ENCODE results near the gene STXBP6.

Gene STXBP6

GRCh38 chr14:25050269-25051150 is 563 bp upstream of the STXBP6 start:
- no peak for DNase-seq

DNA sequence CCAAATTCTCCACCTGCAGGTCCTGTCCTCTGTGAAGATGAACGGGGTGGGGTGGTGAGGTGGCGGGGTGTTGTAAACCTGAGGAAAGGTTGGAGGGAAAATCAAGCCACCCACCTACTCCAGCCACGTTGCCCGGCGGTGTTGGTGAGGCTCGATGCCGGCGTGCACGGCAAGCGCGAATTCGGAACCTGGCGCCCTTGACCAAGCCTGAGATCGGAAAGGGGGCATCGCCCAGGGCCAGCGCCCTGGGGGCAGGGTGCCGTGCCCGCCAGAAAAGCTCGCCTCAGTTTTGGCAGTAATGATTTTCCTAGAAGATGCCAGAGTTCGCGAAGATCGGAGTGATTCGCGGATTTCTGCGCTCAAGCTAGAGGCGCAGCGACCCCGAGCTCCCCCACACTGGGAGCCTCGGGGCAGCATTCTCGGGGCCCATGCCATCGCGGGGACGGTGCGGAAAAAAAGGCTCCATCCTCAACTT is 817 bp downstream of the STXBP6 start:
- DNase-seq = no peak

DNA sequence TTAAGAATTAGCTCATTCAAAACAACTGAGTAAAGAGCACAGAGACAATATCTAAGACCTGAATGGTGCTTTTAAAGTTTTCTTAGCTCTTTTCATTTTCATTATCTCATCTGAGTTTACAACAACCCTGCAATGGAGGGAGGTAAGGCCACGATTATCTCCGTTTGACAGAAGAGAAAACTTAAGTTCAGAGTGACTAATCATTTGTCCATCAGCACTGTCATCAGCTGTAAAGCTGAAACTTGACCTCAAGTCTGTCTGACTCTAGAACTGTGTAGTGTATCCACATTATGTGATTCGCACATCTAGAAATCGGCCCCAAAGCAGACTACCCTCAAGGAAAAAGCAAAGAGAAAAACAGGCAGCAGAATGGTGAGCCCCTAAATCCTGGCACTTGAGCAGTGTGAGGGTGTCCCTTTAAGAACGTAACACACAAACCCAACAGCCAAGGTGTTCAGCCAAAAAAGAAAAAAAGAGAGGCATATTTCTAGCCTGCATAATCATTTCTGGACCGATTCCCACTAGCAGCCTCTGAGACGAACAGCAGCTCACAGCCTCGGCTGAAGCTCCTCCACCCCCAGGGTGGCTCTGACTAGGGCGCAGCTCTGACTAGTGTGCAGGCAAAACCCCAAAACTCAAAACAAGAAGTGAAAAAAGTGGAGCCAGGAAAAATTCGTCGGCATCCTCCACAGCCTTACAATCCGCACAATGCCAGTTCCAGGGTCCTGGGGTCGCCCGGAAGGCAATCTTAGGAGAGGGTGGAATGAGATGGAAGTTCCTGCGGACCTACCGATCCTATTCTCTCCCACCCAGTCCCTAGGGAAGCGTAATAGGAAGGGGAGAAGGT is 1.6 kb downstream of the STXBP6 start:
- no peak for DNase-seq

- no peak for DNase-seq
Observed at GRCh38 chr14:25046301-25046943, 3.5 kb downstream of the STXBP6 start.

GRCh38 chr14:25044106-25044698 is 5.7 kb downstream of the STXBP6 start:
- no peak for DNase-seq

- DNase-seq = no peak
Observed at GRCh38 chr14:25042362-25043299, 7.3 kb downstream of the STXBP6 start.

GRCh38 chr14:25041898-25042297 is 8.0 kb downstream of the STXBP6 start:
- DNase-seq = no peak

DNA sequence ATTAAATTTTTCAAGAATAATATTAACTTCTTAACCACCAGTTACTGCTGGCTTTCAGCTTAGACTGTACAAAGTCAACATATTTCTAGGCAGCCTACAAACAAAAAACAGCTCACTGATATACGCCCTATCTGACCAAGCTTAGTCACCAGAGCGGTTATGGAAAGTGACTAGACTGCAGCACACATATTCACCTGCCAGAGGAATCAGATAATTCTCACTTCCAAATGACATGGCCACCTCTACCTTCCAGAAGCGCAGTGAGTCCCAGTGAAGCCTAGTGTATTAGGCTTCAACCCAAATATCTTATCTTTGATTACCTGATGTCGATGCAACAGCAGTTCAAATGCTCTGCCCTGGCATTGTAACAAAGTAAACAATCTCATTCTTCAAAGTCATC is 8.5 kb downstream of the STXBP6 start:
- DNase-seq = no peak

DNA sequence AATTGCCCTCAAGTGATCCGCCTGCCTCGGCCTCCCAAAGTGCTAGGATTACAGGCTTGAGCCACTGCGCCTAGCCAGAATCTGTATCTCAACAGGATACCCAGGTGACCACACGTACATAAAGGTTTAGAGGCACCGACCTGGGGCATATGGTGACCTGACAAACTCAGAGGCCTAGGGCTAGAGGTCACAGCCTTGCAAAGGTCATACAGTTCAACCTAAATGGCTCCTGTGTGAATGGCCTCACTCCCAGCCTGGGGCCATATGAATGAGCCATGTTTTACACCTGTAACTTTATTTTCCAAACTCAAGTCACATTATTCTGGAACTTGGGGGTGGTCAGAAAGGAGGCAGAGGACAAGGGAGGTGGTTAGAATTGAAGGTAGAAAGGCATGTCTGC is 10.0 kb downstream of the STXBP6 start:
- no peak for DNase-seq

DNA sequence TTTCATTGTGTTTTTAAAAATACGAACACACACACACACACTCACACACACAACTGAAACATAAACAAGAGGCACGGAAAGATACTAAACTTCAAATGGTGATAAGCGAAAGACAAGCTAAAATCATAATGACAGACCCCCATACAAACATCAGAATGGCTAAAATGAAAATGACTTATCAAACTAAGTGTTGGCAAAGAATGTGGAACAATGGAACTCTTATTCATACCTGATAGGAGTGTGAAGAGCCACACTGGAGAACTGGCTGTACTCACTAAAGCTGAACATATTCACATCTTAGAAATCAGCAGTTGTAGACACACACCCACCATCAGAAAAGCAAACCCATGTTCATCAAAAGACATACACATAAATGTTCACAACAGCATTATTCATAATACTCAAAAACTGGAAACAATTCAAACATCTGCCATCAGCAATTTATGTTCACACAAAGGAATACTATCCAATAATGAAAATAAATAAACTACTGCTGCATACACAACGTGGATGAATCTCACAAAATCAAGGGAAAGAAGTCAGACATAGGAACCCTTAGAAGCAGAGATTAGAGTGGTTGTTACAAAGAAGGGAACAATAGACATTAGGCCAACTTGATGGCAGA is 11.8 kb downstream of the STXBP6 start:
- no peak for DNase-seq

DNA sequence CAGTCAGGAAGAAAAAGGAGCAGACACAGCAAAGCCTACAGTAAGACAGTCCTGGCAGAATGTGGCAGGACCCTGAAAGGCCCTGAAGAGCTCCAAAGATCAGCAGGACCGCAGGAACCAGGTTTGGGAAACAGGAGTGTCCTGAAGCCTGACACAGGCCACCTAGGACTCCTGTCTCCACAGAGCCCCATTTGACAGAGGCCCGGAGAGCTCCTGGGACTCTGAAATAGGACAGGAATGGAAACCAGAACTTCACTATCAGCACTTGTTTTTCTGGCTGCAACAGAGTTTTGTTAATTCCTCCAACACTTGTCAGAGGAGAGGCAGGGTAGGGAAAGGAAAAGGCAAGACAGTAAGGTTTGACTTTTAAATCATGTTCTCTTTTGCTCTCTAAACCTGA is 12.9 kb downstream of the STXBP6 start:
- no peak for DNase-seq

- no peak for DNase-seq
Observed at GRCh38 chr14:25034803-25035681, 14.9 kb downstream of the STXBP6 start.

DNA sequence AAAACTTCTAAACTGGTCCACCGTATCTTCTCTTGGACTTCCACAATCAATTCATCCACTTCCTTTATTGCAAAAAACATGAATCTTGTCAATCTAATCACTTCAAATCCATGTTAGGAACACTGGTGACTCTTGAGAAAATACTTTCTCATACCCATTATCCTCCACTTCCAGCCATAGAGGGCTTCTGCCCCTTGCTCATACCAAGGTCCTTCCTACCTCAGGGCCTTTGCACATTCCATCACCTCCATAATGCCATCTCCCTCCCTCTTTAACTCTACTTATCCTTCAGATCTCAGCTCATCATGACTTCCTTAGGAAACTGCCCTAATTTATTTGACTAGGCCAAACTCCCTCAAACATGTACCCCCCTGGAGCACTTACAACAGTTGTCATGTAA is 16.6 kb downstream of the STXBP6 start:
- DNase-seq = no peak

DNA sequence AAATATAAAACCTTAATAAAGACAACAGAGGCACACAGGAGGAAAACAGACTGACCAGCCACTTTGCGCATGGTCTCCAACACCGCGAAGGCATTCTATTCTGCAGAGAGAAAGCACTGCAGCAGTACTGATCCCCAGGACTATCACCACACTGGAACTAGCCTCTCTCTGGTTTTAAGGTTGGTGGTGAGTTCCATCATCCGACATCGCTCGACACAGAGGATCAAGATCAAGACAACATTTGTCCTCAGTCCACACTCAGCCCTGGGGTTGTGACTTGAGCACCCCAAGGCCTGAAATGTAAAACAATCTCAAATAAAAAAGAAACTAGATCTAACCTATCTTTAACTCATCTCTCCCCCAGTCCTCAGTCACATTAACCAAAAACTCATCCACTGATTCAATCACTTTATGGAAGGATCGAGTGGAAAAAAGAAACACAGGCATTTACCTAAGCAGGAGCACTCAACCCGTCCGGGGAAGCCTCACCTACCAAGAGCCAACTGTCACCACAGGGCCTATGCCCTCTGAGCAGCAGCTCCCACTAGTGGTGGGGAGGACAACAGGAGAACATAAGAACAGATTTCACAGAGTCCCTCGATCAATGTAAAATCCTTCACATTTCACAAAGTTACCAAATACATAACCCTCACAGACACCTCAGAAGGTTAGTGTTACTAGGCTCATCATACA is 17.7 kb downstream of the STXBP6 start:
- peak; percentile 16 for DNase-seq

GRCh38 chr14:25026476-25027137 is 23.3 kb downstream of the STXBP6 start:
- no peak for DNase-seq

DNA sequence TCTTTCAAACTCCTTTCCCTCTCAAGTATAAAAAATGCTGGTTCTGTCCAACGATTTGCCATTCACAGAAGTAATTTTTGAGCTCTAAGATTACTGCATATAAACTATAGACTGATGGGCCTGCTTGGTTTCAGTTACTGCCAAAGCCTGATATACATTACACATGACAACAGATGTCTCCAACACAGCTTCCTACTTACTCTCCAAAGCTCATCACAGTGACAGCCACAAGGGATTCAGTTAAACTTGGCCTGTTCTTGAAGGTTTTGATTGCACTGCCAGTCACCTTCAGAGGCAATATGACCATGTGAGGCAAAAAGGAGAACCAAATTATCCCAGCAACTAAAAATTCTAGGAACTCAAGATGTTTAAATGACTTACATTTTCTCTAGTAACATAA is 30.1 kb downstream of the STXBP6 start:
- no peak for DNase-seq

GRCh38 chr14:25017562-25017961 is 32.4 kb downstream of the STXBP6 start:
- DNase-seq = no peak

- DNase-seq = no peak
Observed at GRCh38 chr14:25015761-25016160, 34.2 kb downstream of the STXBP6 start.

DNA sequence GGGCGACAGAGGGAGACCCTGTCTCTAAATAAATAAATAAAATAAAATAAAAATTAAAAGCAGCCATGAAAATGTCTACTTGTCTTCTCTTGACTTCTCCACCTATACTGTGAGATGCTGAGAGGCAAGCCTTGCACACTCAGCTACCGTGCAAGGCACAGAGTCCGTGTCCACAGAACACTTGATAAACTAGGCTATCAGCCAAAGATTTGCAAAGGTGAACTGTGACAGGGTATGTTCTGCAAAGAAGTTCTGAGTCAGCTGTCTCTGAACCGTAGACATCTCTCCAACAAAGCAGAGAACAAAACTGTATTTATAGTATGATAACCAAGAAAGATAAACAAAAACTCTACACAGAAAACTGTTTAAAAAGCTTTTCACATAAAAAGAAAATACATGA is 35.5 kb downstream of the STXBP6 start:
- DNase-seq = no peak
